Amygdala (tissue), 56 donors: Measurements from ENCODE around the gene KCNT2.
"Not testable (repeated sequence)": the region's sequence is repeated elsewhere in the genome, so short reads cannot be mapped to it uniquely, and the experiment has no call there.

Source experiments
- DNase-seq, 56 donors: peaks; one replicate each; lab custom pipeline; 2025; lab: John Stamatoyannopoulos, UW

The KCNT2 gene

DNA sequence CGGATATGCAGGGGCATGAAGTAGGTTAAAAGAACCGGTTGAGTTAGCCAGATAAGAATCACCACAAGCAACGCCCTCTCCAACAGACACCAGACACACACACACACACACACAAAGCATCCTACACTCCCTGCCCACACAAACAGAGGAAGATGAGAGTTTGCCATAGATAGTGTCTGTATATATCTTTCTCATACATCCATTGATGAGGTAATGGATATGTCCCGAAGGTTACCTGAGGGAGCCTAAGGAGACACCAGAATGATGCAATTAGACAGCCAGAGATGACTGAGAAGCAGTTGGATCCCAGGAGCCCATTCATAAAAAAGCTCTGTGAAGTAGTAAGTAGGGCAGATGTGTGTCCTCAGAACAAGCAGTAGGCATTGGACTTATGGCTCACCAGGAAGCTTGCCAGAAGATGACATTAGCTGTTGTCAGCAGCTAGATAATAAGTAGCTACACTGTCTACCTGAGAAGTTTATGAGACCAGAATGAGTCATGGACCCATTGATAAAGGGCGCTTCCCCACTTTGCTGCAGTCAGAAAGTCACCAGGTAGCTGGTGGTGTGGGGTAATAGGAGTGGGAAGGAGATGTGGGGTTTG, 247.0 kb downstream of the KCNT2 start:
- DNase-seq, result no peak

DNA sequence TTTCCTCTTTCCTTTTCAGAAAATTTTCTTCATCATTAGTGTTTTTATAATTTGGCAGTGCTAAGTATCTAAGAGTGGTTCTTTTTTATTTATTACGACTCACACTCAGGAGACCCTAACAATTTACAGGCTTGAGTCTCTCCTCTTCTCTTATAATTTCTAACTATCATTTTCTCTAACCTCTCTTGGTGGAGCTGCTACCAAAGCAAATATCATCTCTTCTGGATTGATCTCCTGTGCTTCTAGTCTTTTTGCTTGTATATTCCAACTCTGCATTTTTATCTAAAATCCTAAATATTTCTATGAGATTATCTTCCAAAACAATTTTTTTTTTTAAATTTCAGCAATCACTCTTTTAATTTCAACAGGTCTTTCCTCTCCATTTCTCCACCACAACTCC, 250.3 kb downstream of the KCNT2 start:
- no peak for DNase-seq

DNA sequence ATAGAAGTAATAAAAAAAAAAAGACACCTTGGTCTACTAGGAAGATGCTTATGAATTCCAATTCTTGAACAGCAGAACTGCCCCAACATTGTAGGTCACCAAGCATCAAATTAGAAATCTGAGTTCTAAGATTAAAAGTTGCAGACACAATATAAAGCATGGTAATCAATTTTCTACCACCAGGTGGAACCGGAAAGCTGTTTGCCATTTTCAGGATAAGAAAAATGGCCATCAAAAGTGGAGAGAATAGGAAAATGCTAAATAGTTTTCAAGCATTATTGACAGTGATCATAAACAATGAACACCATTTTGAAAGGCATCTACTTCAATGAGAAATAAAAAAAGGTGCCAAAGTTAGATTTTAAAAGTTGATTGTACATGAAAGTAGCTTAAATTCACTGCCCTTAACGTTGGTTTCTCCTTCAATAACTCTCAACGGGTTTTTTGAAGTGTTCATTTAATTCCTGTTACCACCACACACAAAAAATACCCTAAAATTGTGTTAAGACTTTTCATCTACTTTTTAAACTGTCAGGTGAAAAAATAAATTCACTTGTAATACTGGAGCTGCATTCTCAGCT, 252.9 kb downstream of the KCNT2 start:
- no peak for DNase-seq

DNA sequence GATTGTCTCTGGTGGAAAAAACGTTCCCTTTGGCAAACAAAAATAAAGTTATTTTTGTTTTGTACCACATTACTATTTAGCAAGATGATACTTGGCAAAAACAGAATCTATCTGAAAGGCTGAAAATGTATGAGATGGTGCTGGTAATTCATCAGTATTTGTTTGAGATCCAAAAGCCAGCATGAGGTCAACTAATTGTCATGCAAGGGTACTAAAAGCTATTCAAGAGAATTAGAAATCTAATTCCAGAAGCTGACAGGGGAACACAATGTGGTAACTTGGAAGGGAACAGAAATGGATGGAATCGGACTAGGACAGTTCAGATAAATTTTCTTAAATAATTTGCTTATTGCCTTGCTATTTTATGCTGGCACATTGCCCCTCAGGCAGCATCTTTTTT, 263.8 kb downstream of the KCNT2 start:
- no peak for DNase-seq

DNA sequence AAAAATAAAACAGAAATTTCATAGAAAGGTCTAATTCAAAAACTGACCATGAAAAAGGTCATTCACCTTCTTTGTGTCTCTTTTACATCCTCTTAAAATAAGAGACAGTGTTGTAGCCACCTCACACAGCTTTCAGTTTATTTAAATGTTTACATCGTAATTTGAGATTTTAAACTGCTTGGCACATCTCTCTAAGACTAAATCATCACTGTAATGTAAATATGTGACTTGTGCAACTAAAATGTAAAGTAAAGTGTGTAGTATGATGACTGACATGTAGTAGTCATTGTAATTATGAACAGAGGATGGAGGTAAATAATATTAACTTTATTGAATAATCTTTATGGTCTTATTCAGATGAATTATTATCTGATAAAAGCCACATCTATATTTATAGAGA, 283.9 kb downstream of the KCNT2 start:
- DNase-seq, result no peak

DNA sequence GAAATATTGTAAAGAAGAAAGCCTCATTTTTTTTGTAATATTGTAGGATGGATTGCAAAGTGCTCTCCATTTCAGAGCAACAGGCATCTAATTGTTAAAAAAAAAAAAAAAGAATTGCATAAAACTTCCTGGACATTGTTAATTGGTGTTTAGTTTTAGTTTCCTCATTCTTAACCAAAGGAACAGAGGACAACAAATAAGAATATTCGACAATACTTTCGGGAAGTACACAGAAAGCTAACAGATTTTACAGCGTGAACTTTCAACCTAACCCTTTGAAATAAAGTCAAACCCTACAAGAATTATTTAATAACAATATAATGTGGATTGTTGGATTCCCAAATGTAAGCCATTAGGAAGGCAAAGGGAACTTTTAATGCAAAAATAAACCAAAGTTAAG, 284.4 kb downstream of the KCNT2 start:
- DNase-seq, result no peak

DNA sequence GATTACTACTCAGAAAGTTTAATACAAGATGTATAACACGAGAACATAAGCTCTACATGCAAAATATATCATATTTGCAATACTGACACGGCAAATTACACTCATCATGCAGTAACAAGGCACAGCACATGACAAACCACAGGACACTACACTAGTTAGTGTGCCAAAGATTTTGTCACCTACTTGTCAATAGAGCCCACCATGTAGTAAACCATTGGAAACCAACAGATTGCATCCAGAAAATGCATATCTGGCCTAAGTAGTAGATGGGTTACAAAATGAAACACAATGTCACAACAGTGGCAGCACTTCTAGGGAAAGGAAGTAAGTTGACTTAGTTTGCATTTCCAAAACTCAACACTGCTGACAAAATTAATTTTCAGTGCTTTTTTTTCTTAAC, 288.9 kb downstream of the KCNT2 start:
- DNase-seq, result no peak

DNA sequence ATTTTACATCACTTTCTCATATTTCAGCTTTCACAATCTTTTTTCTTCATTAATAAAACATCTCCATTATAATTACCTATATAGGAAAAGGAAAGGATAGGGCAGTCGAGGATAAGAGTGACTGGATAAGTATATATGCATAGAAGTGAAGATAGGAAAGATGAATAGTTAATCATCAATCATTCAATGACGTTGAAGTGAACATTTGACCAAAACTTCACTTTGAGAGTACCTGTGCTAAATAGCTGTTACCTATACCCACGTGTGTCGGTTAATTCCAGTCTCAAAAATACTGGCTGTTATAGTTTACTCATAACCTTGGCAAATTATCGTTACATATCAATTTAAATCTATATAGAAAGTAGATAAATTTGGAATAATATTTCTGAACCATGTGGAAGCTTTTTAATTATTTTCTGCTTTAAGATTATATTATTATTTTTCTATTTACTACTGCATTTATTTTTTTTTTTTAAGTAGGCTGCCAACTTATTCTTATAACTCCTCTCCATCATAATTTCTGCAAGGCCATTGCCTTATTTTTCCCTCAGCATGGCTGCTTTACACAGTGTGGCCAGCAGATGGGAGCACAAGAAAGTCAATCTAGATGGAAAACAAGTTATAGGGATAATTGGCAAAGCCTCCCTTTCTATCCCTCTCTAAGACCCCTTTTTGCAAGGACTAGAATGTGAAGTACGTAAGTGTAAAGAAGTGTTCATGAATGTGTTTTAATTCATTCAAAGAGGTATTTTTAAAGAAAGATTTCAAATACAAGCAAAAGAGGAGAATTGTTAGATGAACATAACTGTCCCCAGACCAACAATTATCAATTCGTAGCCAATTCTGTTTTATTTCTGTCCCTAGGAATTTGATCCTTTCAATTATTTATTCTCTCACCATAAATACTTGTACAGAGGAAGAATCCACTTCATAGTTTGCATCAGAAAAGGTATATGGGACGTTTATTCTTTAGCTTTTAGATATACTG, 290.4 kb downstream of the KCNT2 start:
- DNase-seq, result peak in 9 of 56 donors; percentile 0 to 25 (median 6)

DNA sequence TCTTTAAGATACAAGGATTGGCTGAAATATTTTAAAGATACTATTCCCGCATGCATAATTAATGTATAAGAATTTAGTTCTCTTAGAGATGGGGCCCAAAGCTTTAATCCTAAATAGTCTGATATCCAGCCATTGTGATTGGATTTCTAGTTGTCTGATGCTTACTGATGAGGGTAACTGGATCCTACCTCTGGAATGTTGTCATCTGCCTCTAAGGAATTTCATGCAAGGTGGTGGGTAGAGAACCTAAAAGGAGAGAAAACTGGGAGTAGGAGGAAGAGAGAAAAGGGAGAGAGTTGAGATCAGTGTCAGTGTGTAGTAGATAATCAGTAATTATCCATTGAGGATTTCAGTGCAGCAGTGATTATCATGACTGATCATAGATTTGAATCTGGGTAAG, 295.5 kb downstream of the KCNT2 start:
- DNase-seq, result no peak

DNA sequence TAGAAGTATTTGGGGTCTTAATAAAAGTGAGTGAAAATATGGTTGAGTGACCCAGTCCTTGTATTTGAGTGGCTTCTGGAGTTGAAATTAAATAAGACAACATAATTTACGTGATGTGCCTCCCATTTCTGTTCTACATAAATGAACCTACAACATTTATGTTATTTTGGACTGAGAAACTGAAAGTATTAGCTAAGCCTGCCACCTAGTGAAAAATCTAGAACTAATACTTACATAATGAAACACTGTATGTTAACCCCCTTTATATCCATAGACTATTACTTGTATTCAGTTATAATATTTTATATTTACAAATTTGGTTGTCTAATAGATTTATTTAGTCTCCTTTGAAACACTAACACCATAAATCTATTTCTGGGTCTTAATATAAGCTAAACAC, 298.9 kb downstream of the KCNT2 start:
- no peak for DNase-seq

DNA sequence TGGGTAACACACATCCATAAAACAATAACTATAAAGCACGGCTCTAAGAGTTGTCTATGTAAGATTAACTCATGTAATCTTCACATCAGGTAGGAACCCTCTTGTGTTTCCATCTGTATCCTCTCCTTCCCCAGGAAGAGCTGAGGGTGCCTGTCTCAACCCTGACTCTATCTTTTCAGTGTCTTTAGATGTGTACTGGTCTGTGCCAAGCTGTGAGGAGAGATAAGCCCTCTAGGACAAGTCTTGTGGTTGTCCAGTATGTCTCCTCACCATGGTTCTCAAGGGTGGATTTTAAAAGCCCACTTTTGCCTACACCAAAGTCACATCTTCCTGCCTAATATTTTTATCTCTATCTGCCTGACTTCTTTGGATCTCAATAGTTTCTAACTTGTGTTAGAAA, 300.1 kb downstream of the KCNT2 start:
- DNase-seq, result no peak

DNA sequence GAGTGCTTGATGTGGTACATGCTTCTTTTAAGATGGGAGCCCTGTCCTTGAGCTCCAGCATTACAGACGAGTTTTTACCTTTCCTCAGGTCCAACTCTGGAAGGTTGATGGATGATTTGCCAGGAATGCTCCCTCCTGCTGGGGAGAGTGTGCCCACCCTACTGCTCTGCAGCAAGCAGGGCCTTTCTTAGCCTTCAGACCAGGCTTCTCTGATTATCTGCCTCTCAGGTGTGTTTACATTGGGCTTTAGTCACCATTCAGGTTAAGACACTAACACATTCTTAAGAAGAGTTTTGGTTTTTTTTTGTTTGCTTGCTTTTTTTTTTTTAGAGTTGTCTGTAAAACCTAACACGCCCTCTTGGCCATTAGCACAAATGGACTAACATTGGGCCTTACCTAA, 301.8 kb downstream of the KCNT2 start:
- DNase-seq, result no peak

DNA sequence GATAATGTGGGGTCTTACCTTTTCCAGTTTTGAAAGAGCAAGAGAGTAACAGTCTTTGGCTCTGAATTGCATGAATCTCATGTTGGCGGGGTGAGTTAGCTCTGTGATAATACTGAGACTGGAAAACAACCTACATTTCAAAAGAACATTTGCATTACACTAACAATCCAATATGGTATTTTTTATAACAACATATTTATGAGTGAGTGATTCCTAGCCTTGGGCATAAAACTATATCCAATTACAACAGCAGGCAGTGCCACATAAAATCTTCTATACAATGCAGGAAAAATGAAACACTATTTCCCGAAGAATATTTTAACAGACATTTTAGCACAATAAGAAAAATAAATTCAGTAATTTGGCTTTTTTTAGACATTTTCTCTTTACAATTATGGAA, 303.0 kb downstream of the KCNT2 start:
- no peak for DNase-seq

DNA sequence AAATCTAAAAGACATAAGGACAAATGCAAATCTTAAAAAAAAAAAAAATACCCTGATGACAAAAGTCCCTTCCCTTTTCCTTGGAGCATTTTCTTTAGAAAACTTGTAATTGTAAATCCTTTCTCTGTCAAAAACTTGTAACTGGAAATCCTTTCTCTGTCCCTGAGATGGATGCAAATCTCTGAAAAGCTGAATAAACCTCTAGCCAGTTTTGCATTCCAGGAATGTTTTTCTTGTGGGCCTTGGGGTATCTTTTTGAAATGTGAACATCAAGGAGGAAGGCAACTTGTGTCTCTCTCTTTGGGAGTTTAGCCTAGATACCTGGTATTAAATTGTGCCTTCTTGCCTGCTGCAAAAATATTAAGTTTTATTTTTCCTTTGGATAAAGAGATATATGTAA, 305.3 kb downstream of the KCNT2 start:
- DNase-seq, result no peak

DNA sequence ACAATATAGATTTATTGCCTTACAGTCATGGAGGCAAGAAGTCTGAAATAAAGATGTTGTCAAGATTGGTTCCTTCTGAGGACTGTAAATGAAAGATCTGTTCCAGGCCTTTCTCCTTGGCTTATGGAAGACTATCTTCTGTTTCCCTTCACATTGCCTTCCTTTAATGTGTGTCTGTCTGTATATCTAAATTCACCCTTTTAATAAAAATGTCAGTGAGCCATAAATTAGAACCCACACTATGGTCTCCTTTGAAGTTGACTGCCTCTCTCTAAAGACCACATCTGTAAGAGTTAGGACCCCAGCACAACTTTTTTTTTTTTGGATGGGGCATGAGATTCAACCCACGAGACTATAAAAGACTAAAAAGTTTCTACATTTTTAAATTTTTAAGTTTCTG, 305.8 kb downstream of the KCNT2 start:
- no peak for DNase-seq

DNA sequence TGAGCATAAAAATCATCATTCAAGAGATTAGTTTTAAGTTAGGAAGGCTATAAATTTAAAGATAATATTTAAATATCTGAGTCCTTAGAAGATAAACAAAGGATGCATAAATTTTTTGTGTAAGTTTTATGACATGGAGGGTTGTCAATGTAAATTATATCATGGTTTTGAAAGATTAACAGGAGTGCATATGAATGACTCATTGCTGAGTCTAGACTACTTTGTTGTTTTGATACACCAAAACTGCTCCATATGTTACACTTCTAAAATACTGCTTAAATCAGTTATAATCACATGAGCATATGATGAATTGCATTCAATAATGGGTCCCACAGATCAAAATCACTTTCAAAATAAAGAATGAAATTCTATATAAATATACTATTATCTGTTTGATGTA, 312.5 kb downstream of the KCNT2 start:
- no peak for DNase-seq

DNA sequence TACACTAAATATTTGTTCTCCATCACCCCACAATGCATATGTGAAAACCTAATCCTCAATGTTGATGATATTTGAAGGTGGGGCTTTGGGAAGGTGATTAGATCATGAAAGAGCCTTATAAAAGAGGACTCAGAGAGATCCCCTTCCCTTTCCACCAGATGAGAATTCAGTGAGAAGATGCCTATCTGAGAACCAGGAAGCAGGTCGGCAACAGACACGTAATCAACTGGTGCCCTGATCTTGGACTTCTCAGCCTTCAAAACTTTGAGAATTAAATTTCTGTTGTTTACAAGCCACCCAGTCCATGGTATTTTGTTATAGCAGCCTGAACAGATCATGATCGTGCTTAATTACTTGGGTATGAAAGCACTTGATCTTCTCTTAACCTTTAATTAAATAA, 329.4 kb downstream of the KCNT2 start:
- no peak for DNase-seq

DNA sequence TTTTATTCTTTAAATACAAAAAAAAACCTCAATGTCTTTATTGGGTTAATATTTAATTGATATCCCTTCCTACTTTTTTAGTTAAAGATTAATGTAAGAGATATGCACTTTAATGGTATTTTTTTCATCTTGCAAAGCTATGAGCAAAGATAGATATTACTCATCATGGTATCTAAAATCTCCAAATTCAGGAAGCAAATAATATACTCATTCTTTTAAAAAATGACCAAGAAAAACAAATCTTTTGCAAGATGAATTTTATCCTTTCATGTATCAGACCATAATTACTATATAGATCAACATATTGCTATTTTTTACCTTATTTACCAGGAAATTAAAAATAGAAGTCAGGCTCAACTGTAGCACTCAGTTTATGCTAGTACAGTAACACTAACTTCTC, 330.4 kb downstream of the KCNT2 start:
- DNase-seq, result no peak

DNA sequence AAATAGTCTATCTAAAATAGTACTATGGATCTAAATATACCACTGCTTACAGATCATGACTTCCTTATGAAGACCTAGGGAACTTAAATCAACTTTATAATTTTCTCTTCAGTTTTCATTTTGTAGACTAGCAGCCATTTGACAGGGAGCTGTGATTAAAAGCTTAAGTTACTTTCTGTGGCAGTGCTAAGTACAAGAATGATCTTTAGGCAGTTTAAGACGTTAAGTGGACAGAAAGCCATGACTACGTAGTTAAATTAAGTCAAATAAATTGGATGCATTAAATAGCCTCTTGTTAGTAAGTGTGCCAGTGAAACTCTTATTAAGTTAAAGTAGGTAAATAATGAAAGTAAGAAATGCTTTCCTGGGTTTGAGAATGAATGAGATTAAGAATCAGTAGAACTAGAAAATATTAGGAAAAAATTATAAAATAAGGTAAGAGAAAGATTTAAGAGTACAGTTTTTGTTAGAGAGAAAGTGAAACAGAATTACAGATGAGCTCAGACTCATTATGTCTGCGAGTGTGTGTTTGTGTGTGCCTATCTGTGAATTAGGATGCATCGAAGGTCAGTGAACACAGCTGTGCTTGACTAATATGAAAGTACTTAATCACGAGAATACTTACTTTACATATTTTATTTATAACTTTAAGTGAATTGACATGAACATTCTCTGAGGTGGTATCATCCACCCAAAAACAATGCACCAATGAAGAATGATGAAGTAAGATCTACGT, 336.9 kb downstream of the KCNT2 start:
- DNase-seq, result no peak

DNA sequence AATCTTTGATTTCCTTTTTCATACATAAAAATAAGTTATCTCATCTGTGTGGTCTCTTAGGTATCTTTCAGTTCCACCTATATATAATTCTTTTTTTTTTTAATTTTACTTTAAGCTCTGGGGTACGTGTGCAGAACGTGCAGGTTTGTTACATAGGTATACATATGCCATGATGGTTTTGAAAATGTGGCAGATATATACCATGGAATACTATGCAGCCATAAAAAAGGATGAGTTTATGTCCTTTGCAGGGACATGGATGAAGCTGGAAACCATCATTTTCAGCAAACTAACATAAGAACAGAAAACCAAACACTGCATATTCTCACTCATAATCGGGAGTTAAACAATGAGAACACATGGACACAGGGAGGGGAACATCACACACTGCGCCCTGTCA, 345.2 kb downstream of the KCNT2 start:
- DNase-seq, result not testable (repeated sequence)

DNA sequence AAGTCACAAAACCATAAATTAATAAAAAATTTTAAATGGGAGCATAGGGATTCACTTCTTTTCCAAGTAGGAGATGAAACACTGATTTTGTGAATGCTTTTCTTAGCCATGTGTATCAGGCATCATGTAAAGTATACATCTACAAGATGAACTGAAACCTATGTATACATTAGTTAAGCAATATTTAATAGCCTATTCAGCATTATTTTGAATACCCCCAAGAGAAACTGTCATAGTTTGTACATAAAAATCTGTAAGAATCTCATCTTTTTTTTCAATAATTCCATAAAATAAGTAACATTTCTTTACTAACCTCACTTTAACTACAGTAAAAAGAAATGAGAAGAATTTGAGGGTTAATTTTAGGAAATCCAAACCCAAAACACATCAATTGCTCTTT, 348.0 kb downstream of the KCNT2 start:
- DNase-seq, result no peak
